ENCODE measurements around the gene NDOR1. TPM values are rescaled to one million over a fixed set of nuclear protein-coding genes. Genes with fewer than 3 reads are reported as not detected.

NDOR1 gene
- total and polyA plus RNA-seq, 2 of the 8 experiments (the other 6 are each of a cell fraction or from before 2014, with no cell fraction given) = 25.7 to 32.3 TPM

GRCh38 chr9:137234758-137235423 is 29.4 kb downstream of the NDOR1 start (continued):
- TF ChIP-seq SP2 (IDR thresholded peaks at IDR 0.05; ENCODE audit: low read length) (no peak), PHF8 (conservative IDR thresholded peaks at IDR 0.05; ENCODE audit: low read depth, low read length) (no peak), ATF2 (IDR thresholded peaks at IDR 0.05; ENCODE audit: low read length) (no peak), BRCA1 (IDR thresholded peaks at IDR 0.05; ENCODE audit: low read depth, low read length) (no peak)

All from H1 (cell line).